ENCODE measurements around the gene RMC1. TPM values are rescaled to one million over a fixed set of nuclear protein-coding genes. Genes with fewer than 3 reads are reported as not detected.
A peak's percentile ranks its signal among the peaks of the same experiment; 100 is the strongest.
"Not testable (repeated sequence)": the region's sequence is repeated elsewhere in the genome, so short reads cannot be mapped to it uniquely, and the experiment has no call there.

The RMC1 gene
- total RNA-seq, 3 donors from 2014 or later: 36.3 to 47.6 (median 41.9) TPM

DNA sequence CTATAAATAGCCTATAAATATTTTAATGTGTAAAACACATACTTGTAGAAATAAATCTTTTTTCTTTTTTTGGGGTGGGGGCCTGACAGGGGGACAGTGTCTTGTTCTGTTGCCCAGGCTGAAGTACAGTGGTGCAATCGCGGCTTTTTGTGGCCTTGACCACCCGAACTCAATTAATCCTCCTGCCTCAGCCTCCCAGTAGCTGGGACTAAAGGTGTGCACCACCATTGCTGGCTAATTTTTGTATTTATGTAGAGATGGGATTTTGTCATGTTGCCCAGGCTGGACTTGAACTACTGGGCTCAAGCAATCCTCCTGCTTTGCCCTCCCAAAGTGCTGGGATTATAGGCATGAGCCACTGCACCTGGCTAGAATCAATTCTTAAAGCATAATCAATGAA is 45.4 kb downstream of the RMC1 start:
- no peaks in the 10 kb centered on the region for H3K9me3 Mint-ChIP-seq
- no peaks in the 10 kb centered on the region for H3K4me1 Mint-ChIP-seq (ENCODE audit: low read depth)
- DNase-seq: no peak
- no peaks in the 10 kb centered on the region for H3K27me3 Mint-ChIP-seq (ENCODE audit: low read depth)
- no peak for ATAC-seq
- H3K36me3 Mint-ChIP-seq (ENCODE audit: insufficient read depth): peaks cover 41% of the 10 kb centered on the region
- H3K4me3 Mint-ChIP-seq: no peak overlapping the region

DNA sequence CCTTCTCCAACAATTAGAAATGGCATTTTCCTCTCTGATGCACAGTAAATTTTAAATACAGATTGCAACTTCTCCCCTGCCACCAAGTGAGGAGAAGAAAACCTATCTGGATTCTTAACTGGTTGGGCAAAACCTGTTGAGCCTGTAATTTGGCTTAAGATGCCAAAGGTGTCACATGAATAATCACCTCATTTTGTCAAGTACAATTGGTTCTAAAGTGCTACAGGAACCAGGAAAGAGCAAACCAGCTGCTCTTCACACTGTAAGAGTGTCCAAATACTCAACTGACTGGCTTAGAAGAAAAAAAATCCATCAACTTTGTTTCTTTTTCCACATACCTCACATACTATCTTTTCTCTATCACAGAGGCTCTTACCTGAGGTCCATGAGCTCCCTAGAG is 47.6 kb downstream of the RMC1 start:
- H3K27me3 Mint-ChIP-seq (ENCODE audit: low read depth): no peaks in the 10 kb centered on the region

DNA sequence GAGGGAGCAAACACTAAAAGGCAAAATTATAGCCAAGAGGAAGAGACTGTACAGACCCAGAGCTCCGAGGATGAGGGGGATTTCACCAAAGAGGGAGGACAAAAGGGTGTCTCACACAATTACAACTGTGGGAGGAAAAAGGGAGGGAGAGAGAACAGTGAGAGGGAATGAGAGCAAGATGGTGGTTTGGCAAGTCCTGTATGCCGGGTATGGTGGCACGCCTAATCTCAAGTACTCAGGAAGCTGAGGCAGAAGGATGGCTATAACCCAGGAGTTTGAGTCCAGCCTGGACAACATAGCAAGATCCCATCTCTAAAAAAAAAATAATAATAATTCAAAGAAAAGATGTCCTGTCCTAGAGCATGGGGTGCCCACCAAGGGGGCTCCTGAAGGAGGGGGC is 48.7 kb downstream of the RMC1 start:
- DNase-seq (no peak), ATAC-seq (no peak)
- no peaks in the 10 kb centered on the region for H3K9me3 Mint-ChIP-seq
- peaks cover 48% of the 10 kb centered on the region for H3K36me3 Mint-ChIP-seq (ENCODE audit: insufficient read depth)
- no peaks in the 10 kb centered on the region for H3K27me3 Mint-ChIP-seq (ENCODE audit: low read depth)
- H3K4me1 Mint-ChIP-seq (ENCODE audit: low read depth): no peaks in the 10 kb centered on the region
- H3K4me3 Mint-ChIP-seq: no peak overlapping the region

More for the DNA sequence above, 47.6 kb downstream of the RMC1 start:
- DNase-seq (no peak), ATAC-seq (no peak)
- H3K4me1 Mint-ChIP-seq (ENCODE audit: low read depth): no peaks in the 10 kb centered on the region
- H3K36me3 Mint-ChIP-seq (ENCODE audit: insufficient read depth): peaks cover 47% of the 10 kb centered on the region
- no peaks in the 10 kb centered on the region for H3K9me3 Mint-ChIP-seq
- H3K4me3 Mint-ChIP-seq: no peak overlapping the region

DNA sequence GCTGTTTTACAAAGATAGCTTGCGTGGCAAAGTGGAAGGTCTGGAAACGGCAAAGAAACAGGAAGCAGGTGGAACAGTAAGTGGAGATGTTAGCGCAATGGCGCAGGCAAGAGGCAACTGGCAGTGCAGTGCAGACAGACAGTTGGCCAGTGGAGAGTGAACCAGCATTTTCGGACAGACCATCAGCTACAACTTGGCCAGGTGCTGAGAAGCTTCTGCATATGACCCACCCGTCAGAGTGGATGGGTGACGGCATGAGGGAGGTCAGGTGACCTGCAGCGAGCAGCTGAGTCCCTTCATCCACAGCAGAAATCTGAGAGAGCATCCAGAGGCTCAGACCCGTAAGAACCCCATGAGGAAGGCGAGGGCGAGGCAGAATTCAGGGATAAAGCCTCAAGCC is 49.2 kb downstream of the RMC1 start:
- peaks cover 48% of the 10 kb centered on the region for H3K36me3 Mint-ChIP-seq (ENCODE audit: insufficient read depth)
- no peaks in the 10 kb centered on the region for H3K9me3 Mint-ChIP-seq
- no peak for DNase-seq
- no peak for ATAC-seq
- no peaks in the 10 kb centered on the region for H3K27me3 Mint-ChIP-seq (ENCODE audit: low read depth)
- no peaks in the 10 kb centered on the region for H3K4me1 Mint-ChIP-seq (ENCODE audit: low read depth)
- no peak overlapping the region for H3K4me3 Mint-ChIP-seq

DNA sequence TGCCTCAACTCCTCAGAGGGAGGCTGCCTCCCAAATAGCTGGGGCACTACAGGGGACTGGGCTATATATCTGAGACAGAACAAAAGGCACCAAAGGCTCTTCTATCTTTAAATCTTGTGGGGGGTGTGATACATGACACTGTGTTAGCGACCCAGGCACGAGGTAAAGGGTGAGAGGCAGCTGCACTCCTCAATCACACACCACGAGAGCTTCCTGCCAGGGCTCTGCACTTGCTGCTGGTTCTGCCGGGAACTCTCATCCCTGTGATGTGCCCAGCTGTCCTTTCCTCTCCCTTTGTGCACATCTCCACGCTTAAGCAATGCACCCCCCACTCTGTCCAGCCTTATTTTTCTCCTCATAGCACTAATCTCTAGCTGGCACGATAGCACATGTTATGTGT is 50.6 kb downstream of the RMC1 start:
- ATAC-seq (no peak), DNase-seq (no peak)
- no peak overlapping the region for H3K4me3 Mint-ChIP-seq
- no peaks in the 10 kb centered on the region for H3K4me1 Mint-ChIP-seq (ENCODE audit: low read depth)
- H3K36me3 Mint-ChIP-seq (ENCODE audit: insufficient read depth): peaks cover 49% of the 10 kb centered on the region
- no peaks in the 10 kb centered on the region for H3K27me3 Mint-ChIP-seq (ENCODE audit: low read depth)
- no peaks in the 10 kb centered on the region for H3K9me3 Mint-ChIP-seq

DNA sequence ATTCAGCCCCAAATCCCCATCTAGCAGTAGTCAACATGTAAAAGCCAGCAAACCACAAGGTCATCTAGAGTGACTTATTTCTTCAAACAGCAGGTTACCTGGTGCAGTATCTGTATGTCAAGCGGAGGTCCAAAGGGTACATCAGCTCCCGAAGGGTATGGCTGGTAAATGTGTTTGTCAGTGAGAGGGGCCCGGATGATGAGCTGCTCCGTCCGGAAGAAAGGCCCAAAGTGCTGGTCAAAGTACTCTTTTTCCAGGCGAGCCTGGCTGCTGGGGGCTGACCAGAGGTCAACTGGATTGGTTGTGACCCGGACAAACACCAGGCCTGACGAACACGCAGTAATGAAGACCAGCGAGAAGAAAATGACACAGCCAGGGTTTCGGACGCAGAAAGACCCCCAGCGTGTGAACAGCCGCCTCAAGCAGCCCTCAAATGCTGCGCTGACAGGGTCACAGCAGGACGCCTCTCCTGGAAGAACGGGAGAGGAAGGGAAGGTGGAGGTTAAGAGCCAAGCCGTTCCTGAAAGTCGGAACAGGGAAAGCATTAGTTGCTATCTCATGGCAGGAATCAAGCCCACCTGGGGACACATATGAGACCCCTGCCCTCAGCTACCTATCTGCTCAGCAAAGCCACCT is 53.0 kb downstream of the RMC1 start:
- H3K36me3 Mint-ChIP-seq (ENCODE audit: insufficient read depth): peaks cover 54% of the 10 kb centered on the region
- H3K9me3 Mint-ChIP-seq: no peaks in the 10 kb centered on the region
- H3K4me3 Mint-ChIP-seq: no peak overlapping the region
- H3K27me3 Mint-ChIP-seq (ENCODE audit: low read depth): no peaks in the 10 kb centered on the region
- H3K4me1 Mint-ChIP-seq (ENCODE audit: low read depth): no peaks in the 10 kb centered on the region
- ATAC-seq: no peak
- DNase-seq: no peak

DNA sequence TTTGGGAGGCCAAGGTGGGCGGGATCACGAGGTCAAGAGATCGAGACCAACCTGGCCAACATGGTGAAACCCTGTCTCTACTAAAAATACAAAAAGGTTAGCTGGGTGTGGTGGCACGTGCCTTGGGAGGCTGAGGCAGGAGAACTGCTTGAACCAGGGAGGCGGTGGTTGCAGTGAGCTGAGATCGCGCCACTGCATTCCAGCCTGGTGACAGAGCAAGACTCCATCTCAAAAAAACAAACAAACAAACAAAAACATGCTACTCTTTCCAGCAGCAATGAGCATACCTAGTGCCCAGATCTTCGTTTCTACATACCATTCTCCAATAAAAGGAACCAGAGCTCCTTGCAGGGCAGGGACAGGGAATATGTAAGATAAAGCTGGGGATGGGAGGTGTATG is 54.2 kb downstream of the RMC1 start:
- H3K4me1 Mint-ChIP-seq (ENCODE audit: low read depth); ATAC-seq; H3K4me3 Mint-ChIP-seq; H3K9me3 Mint-ChIP-seq; DNase-seq; H3K27me3 Mint-ChIP-seq (ENCODE audit: low read depth): not testable (repeated sequence)
- peaks cover 51% of the 10 kb centered on the region for H3K36me3 Mint-ChIP-seq (ENCODE audit: insufficient read depth)

DNA sequence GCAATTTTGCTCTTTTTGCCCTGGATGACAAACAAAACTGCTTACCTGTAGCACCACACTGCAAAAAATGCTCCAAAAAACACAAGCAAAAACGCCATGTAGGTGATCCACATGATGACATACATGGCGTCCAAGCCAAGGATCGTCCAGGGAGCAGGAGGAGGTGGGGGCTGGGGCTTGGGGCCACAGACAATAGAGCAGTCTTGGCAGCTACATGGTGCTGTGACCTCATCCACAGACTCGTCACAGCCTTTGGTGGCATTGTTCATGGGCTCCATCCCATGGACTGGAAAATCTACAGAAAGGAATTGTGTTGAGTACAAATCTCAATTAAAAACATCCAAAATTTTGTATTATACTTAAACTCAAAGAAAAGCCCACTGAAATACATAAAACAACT is 56.9 kb downstream of the RMC1 start:
- Mint-ChIP-seq H3K27me3 (ENCODE audit: low read depth) (no peaks in the 10 kb centered on the region), H3K36me3 (ENCODE audit: insufficient read depth) (peaks cover 40% of the 10 kb centered on the region), H3K4me3 (no peak overlapping the region), H3K4me1 (ENCODE audit: low read depth) (peaks cover 14% of the 10 kb centered on the region), H3K9me3 (no peaks in the 10 kb centered on the region)
- ATAC-seq: no peak
- no peak for DNase-seq

DNA sequence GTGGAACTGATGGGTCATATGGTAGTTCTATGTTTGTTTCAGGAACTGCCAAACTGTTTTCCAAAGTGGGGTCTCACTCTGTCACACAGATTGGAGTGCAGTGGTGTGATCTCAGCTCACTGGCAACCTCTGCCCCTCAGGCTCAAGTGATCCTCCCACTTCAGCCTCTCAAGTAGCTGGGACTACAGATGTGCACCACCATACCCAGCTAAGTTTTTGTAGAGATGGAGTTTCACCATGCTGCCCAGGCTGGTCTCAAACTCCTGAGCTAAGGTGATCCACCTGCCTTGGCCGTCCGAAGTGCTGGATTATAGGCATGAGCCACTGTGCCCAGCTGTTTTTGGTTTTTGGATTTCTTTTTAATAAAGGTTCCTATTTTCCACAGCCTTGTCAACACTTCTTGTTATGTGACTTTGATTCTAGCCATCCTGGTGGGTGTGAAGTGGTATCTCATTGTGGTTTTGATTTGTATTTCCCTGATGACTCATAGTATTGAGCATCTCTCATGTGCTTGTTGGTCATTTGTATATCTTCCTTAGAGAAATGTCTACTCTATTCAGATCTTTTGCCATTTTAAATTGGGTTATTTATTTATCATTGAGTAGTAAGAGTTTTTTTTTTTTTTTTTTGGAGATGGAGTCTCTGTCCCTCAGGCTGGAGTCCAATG is 60.2 kb downstream of the RMC1 start:
- Mint-ChIP-seq H3K36me3 (ENCODE audit: insufficient read depth) (peaks cover 40% of the 10 kb centered on the region), H3K27me3 (ENCODE audit: low read depth) (no peaks in the 10 kb centered on the region), H3K4me1 (ENCODE audit: low read depth) (peaks cover 14% of the 10 kb centered on the region), H3K9me3 (no peaks in the 10 kb centered on the region), H3K4me3 (no peak overlapping the region)
- no peak for DNase-seq
- peak; percentile 90 to 98 for ATAC-seq

DNA sequence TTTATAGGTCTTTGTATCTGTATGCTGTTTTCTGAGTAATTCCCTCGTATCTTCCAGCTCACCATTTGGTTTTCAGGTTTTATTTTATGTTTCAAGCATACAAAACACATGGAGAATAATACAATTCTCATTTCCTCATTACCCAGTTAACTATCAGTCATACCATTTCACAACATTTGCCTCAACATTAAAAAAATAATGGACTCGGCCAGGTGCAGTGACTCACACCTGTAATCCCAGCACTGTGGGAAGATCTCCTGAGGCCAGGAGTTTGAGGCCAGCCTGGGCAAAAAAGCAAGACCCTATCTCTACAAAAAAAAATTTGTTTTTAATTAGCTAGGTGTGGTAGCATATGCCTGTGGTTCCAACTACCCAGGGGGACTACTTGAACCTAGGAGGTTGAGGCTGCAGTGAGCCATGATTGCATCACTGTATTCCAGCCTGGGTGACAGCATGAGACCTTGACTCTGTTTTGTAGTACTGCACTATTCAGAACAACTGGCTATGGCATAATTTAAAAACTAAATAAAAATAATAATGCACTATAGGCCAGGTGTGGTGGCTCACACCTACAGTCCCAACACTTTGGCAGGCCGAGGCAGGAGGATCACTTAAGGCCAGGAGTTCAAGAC is 62.7 kb downstream of the RMC1 start:
- peaks cover 18% of the 10 kb centered on the region for H3K4me1 Mint-ChIP-seq (ENCODE audit: low read depth)
- DNase-seq (no peak), ATAC-seq (no peak)
- no peak overlapping the region for H3K4me3 Mint-ChIP-seq
- no peaks in the 10 kb centered on the region for H3K9me3 Mint-ChIP-seq
- peaks cover 50% of the 10 kb centered on the region for H3K36me3 Mint-ChIP-seq (ENCODE audit: insufficient read depth)
- no peaks in the 10 kb centered on the region for H3K27me3 Mint-ChIP-seq (ENCODE audit: low read depth)

DNA sequence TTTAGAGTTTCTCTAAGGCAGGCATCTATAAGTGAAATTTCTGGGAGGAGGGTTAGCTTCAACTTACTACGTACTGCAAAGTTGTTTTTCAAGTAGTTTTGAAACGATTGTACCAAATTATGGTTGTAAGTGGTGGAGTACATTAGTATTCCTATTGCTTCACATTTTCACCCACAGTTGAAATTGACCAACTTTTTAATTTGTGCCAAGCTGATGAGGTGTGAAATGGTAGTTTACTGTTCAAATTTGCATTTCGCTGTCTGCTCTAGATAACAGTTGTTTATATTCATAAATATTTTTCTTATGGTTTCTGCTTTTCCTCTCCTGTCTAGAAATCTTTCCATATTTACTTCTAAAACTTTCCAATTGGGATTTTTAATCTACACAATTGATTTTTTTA is 64.4 kb downstream of the RMC1 start:
- Mint-ChIP-seq H3K9me3 (no peaks in the 10 kb centered on the region), H3K4me3 (no peak overlapping the region), H3K4me1 (ENCODE audit: low read depth) (peaks cover 27% of the 10 kb centered on the region), H3K27me3 (ENCODE audit: low read depth) (no peaks in the 10 kb centered on the region), H3K36me3 (ENCODE audit: insufficient read depth) (peaks cover 42% of the 10 kb centered on the region)
- ATAC-seq: no peak
- no peak for DNase-seq

DNA sequence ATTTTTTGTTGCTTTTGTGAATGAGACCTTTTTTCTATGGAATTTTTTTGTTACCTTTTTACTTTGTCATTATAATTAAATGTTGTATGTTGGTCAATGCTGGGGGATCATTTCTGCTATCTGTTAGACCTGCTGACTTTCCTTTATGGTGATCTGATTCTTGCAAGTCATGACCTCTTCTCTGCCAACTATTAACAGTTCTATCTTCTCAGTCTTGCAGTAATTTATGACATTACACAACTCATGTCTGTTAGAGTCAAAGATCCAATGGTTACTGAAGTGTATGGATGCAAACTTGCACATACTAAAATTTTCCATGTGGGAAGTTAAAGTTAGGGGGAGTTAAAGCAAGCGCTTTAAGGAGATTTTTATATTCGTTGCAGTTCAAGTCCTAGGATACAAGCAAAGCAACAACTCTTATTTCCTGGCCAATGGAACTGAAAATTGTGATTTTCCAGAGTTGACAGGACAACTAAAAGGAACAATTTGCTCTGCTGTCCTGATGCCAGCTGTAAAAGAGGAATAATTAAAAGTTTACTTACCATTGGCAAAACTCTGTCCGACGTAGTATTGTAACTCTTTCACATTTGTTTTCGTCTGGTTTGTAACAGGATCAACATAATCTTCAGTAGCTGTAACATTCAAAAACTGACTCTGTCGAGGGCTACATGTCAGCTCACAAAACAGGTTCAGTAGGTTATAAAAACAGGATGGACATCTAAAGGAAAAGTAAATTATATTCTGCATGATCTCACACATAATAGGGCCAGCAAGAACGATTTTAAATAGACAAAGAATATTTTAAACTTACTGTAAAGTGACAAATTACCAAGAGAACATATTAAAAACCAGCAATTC is 65.2 kb downstream of the RMC1 start:
- H3K9me3 Mint-ChIP-seq: no peaks in the 10 kb centered on the region
- no peaks in the 10 kb centered on the region for H3K27me3 Mint-ChIP-seq (ENCODE audit: low read depth)
- peaks cover 39% of the 10 kb centered on the region for H3K36me3 Mint-ChIP-seq (ENCODE audit: insufficient read depth)
- peaks cover 27% of the 10 kb centered on the region for H3K4me1 Mint-ChIP-seq (ENCODE audit: low read depth)
- DNase-seq (no peak), ATAC-seq (no peak)
- H3K4me3 Mint-ChIP-seq: no peak overlapping the region

DNA sequence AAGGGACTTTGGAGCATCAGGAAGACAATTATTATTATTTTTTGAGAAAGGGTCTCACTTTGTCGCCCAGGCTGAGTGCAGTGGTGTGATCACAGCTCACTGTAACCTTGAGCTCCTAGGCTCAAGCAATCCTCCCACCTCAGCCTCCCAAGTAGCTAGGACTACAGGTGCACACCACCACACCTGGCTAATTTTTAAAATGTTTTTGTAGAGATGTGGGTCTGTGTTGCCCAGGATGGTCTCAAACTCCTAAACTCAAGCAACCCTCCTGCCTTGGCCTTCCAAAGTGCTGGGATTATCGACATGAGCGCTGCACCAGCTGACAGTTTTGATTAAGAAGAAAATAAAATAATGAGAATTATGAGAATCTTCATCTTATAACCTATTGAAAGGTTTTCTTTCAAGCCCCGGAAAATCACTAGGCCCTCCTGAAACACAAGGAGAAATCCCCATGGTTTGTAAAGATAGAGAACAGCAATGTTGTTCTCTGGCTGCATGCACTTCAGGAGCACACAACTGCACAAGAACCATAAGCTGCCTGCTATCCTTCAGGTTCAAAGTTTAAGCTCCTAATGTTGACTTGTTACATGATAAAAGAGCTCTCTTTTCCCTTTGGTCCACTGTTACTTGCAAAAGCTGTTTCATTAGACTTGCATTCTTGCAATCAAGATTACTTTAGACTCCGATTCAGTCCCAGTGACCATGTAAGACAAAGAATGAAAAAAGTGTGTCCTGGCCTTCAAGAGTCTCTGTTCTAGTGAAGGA is 66.2 kb downstream of the RMC1 start:
- ATAC-seq (no peak), DNase-seq (no peak)
- Mint-ChIP-seq H3K36me3 (ENCODE audit: insufficient read depth) (peaks cover 38% of the 10 kb centered on the region), H3K27me3 (ENCODE audit: low read depth) (no peaks in the 10 kb centered on the region), H3K4me1 (ENCODE audit: low read depth) (peaks cover 32% of the 10 kb centered on the region), H3K4me3 (no peak overlapping the region), H3K9me3 (no peaks in the 10 kb centered on the region)
